Measurements from ENCODE around the gene ADARB1. TPM values are rescaled to one million over a fixed set of nuclear protein-coding genes. Genes with fewer than 3 reads are reported as not detected.

The ADARB1 gene
- total RNA-seq, 1 donor from 2014 or later = 13.7 TPM

- no peak for DNase-seq (ENCODE audit: low spot score)
- intact Hi-C loops (cut with DNase I) = no loop called here
These were observed 36.4 kb upstream of the ADARB1 start for GRCh38 chr21:45037986-45038385.

- no peak for DNase-seq (ENCODE audit: low spot score)
- intact Hi-C loops (cut with DNase I) = no loop called here
These were observed 34.8 kb upstream of the ADARB1 start for GRCh38 chr21:45039317-45040156.

GRCh38 chr21:45040157-45040711 is 34.1 kb upstream of the ADARB1 start:
- DNase-seq (ENCODE audit: low spot score) = no peak
- intact Hi-C loops (cut with DNase I) = no loop called here

- no peak for DNase-seq (ENCODE audit: low spot score)
- intact Hi-C loops (cut with DNase I) = no loop called here
These were observed 33.6 kb upstream of the ADARB1 start for GRCh38 chr21:45040739-45041138.

- intact Hi-C loops (cut with DNase I) = no loop called here
- DNase-seq (ENCODE audit: low spot score) = peak; percentile 79
These were observed 33.0 kb upstream of the ADARB1 start for GRCh38 chr21:45041351-45041805.

- intact Hi-C loops (cut with DNase I) = no loop called here
- no peak for DNase-seq (ENCODE audit: low spot score)
These were observed 32.3 kb upstream of the ADARB1 start for GRCh38 chr21:45041984-45042663.

- DNase-seq (ENCODE audit: low spot score) = peak; percentile 66
- intact Hi-C loops (cut with DNase I) = no loop called here
These were observed 31.7 kb upstream of the ADARB1 start for GRCh38 chr21:45042664-45043161.

GRCh38 chr21:45043541-45044020 is 30.8 kb upstream of the ADARB1 start:
- peak; percentile 44 for DNase-seq (ENCODE audit: low spot score)
- intact Hi-C loops (cut with DNase I) = no loop called here

GRCh38 chr21:45045481-45045880 is 28.9 kb upstream of the ADARB1 start:
- intact Hi-C loops (cut with DNase I) = no loop called here
- DNase-seq (ENCODE audit: low spot score) = no peak

- DNase-seq (ENCODE audit: low spot score) = no peak
- intact Hi-C loops (cut with DNase I) = no loop called here
These were observed 27.1 kb upstream of the ADARB1 start for GRCh38 chr21:45047257-45047656.

GRCh38 chr21:45048026-45048698 is 26.2 kb upstream of the ADARB1 start:
- intact Hi-C loops (cut with DNase I) = no loop called here
- no peak for DNase-seq (ENCODE audit: low spot score)

- intact Hi-C loops (cut with DNase I) = no loop called here
These were observed 25.4 kb upstream of the ADARB1 start for GRCh38 chr21:45048968-45049367.

GRCh38 chr21:45049714-45050344 is 24.6 kb upstream of the ADARB1 start:
- DNase-seq (ENCODE audit: low spot score) = peak; percentile 44
- intact Hi-C loops (cut with DNase I) = no loop called here

More at GRCh38 chr21:45048968-45049367, 25.4 kb upstream of the ADARB1 start:
- no peak for DNase-seq (ENCODE audit: low spot score)

- no peak for DNase-seq (ENCODE audit: low spot score)
- intact Hi-C loops (cut with DNase I) = no loop called here
These were observed 24.0 kb upstream of the ADARB1 start for GRCh38 chr21:45050345-45050796.

GRCh38 chr21:45050797-45051489 is 23.4 kb upstream of the ADARB1 start:
- no peak for DNase-seq (ENCODE audit: low spot score)
- intact Hi-C loops (cut with DNase I) = no loop called here

- intact Hi-C loops (cut with DNase I) = no loop called here
These were observed 22.6 kb upstream of the ADARB1 start for GRCh38 chr21:45051580-45052434.

GRCh38 chr21:45052960-45053359 is 21.4 kb upstream of the ADARB1 start:
- intact Hi-C loops (cut with DNase I) = no loop called here
- no peak for DNase-seq (ENCODE audit: low spot score)

More at GRCh38 chr21:45051580-45052434, 22.6 kb upstream of the ADARB1 start:
- peak; percentile 51 for DNase-seq (ENCODE audit: low spot score)
